Heart right ventricle (tissue), 16 donors: ENCODE results near the gene TMC3. TPM values are rescaled to one million over a fixed set of nuclear protein-coding genes. Genes with fewer than 3 reads are reported as not detected.

Source experiments
- ATAC-seq, 8 donors: fragments of 200-7000 bp; cut with Tn5 transposase; one replicate each; pipeline ENCODE4 v1.9.1; 2020; ENCODE audit warnings: mild to moderate bottlenecking in 8 of 8, moderate library complexity in 8 of 8, moderate number of reproducible peaks in 1 of 8
- DNase-seq, 2 donors: peaks; one replicate each; pipeline ENCODE4 v3.0.0-alpha.2; 2020
- H3K27ac ChIP-seq, 10 donors: fragments of 200-600 bp; sonication (generic) in 2 of 10; one replicate each; pipeline versions ENCODE4 v1.5.0 to v1.8.0; 2020 to 2022; ENCODE audit warnings: mild to moderate bottlenecking in 3 of 10
- H3K27me3 ChIP-seq, 7 donors: fragments of 200-600 bp; one replicate each; pipeline ENCODE4 v1.8.0; 2021 to 2022; ENCODE audit warnings: mild to moderate bottlenecking in 2 of 7
- H3K36me3 ChIP-seq, 9 donors: fragments of 200-600 bp; sonication (generic) in 1 of 9; one replicate each; pipeline versions ENCODE4 v1.5.0 to v1.8.0; 2020 to 2022; ENCODE audit warnings: mild to moderate bottlenecking in 2 of 9
- H3K4me1 ChIP-seq, 9 donors: fragments of 200-600 bp; sonication (generic) in 1 of 9; one replicate each; pipeline versions ENCODE4 v1.5.0 to v1.8.0; 2020 to 2022; ENCODE audit warnings: mild to moderate bottlenecking in 4 of 9
- H3K4me3 ChIP-seq, 10 donors: fragments of 200-600 bp; sonication (generic) in 2 of 10; one replicate each; pipeline versions ENCODE4 v1.5.0 to v1.8.0; 2020 to 2022; ENCODE audit warnings: mild to moderate bottlenecking in 7 of 10, moderate library complexity in 2 of 10
- H3K9me3 ChIP-seq, 11 donors: fragments of 200-600 bp in 10 of 11; sonication (generic) in 2 of 11; one replicate each; pipeline versions ENCODE4 v1.5.0 to v1.8.0; 2013 to 2022; ENCODE audit warnings: mild to moderate bottlenecking in 2 of 11, control low read depth in 1 of 11, moderate library complexity in 1 of 11
- CTCF ChIP-seq, 9 donors: fragments of 200-600 bp; sonication (generic) in 2 of 9; IDR thresholded peaks; one replicate each; pipeline versions ENCODE4 v1.5.0 to v1.8.0; 2021 to 2022; ENCODE audit warnings: antibody characterized with exemption in 9 of 9, mild to moderate bottlenecking in 5 of 9, moderate library complexity in 1 of 9
- WGBS, 2 donors: extraction: QIAGEN DNeasy Blood & Tissue Kit; methylation state at CpG; one replicate each; pipeline ENCODE4 v1.1.7; 2013; ENCODE audit warnings: inconsistent platforms in 1 of 2; 5-methylcytosine and 5-hydroxymethylcytosine counted together
- intact Hi-C, 10 donors: fragments of 100-400 bp; cut with DNase I; formaldehyde crosslinking; loops; one replicate each; pipeline versions ENCODE4 v1.11.1 to v1.14.2; 2022
- polyA plus RNA-seq, 2 donors: library from polyadenylated mRNA; stranded (reverse); fragments of 200-250 nt; gene quantifications; one replicate each; pipeline ENCODE4 v1.2.3, GENCODE V29; 2013
- total RNA-seq, 10 donors: library from RNA; stranded (reverse); fragmentation: NEBNext Ultra II Directional in 3 of 10; extraction: Animal tissue kit (Norgen Biotek cat#: 25700) in 3 of 10; gene quantifications; one replicate each; pipeline versions ENCODE4 v1.2.1 to v1.2.4, GENCODE V29; 2021 to 2023
- donor health status: Arrhythmogenic right ventricular cardiomyopathy.
- donor health status: ischemic (EF 13 %, LVEDD 7.1; RV severe dilation, severe dysfunction).
- donor health status: healthy with polysubstance abuse.
- donor health status: DM: no; HTN: yes; CAD: no.
- donor health status: DM: no; HTN: no; CAD: no.
- donor health status: ischemic (EF 25% LVEDD 6.9; RV normal size, moderate dysfunction).
- donor health status: ischemic (EF 25% LVEDD 5.7; RV mildly dilated, moderate dysfunction).
- donor health status: healthy.
- donor health status: DM: yes; HTN: yes; CAD: no.
- donor health status: Ischemic cardiomyopathy.
- donor health status: ischemic (EF 35%, LVEDD 5.7; RV mildly dilated, moderate dysfunction).
- donor health status: nonischemic (EF 11% LVEDD 7.7; RV severe dilation, severe dysfunction).
- donor health status: DM: yes; HTN: yes; CAD: no.
- donor health status: PGD.
- donor health status: ischemic (EF 29% LVEDD 5.4; RV normal size, mild dysfunction).
- donor health status: nonischemic (EF 23%, LVEDD 6.1; RV moderate dilation, normal function).

TMC3 gene
- total and polyA plus RNA-seq, 12 donors, result under 0.01 TPM; not detected in 11

DNA sequence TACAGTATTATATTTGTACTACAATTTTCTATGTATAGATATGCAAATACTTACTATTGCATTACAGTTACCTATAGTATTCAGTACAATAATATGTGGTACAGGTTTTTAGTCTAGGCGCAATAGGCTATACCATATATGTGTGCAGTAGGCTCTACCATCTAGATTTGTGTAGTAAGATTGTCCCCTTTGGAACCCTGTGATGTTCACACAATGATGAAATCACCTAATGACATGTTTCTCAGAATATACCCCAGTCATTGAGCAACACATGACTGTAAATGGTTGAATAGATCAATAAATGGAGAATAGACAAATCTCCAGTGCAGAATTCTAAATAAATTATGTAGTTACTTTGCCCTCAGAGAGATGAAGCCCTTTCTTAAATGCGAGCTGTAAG, 17.6 kb upstream of the TMC3 start:
- DNase-seq (no peak), ATAC-seq (no peak)
- Histone ChIP-seq H3K9me3 (peaks cover 0 to 4% (median 0%) of the 10 kb centered on the region in 11 donors), H3K36me3 (no peaks in the 10 kb centered on the region), H3K27me3 (no peaks in the 10 kb centered on the region), H3K27ac (no peak overlapping the region), H3K4me3 (no peak overlapping the region), H3K4me1 (no peaks in the 10 kb centered on the region)
- TF ChIP-seq CTCF (IDR thresholded peaks at IDR 0.05), result no peak
- intact Hi-C loops, result no loop called here
- WGBS, 2 donors, result 96 to 98% methylated on average over 2 of the region's 2 CpGs

GRCh38 chr15:81388436-81388770, 14.4 kb upstream of the TMC3 start:
- intact Hi-C loops, result loop anchor here in 2 of 10 donors (5.0 kb wide), 2 partner anchors 96 to 106 kb away; no protein-coding TSS in a partner anchor
- no peak for TF ChIP-seq CTCF (IDR thresholded peaks at IDR 0.05)
- Histone ChIP-seq H3K9me3 (peaks cover 0 to 8% (median 0%) of the 10 kb centered on the region in 11 donors), H3K27me3 (no peaks in the 10 kb centered on the region), H3K4me1 (no peaks in the 10 kb centered on the region), H3K27ac (no peak overlapping the region), H3K36me3 (no peaks in the 10 kb centered on the region), H3K4me3 (no peak overlapping the region)
- DNase-seq, result no peak
- 45 to 50% methylated on average over 1 of the region's 1 CpG for WGBS, 2 donors
- no peak for ATAC-seq

GRCh38 chr15:81387621-81388435, 13.8 kb upstream of the TMC3 start:
- no peak for ATAC-seq
- H3K27me3 ChIP-seq, result no peaks in the 10 kb centered on the region
- no peak overlapping the region for H3K4me3 ChIP-seq
- 84 to 88% methylated on average over 12 of the region's 12 CpGs for WGBS, 2 donors
- no peak overlapping the region for H3K27ac ChIP-seq
- no peaks in the 10 kb centered on the region for H3K4me1 ChIP-seq
- H3K36me3 ChIP-seq, result no peaks in the 10 kb centered on the region
- no peak for TF ChIP-seq CTCF (IDR thresholded peaks at IDR 0.05)
- DNase-seq, result no peak
- peaks cover 0 to 5% (median 0%) of the 10 kb centered on the region in 11 donors for H3K9me3 ChIP-seq
- intact Hi-C loops, result loop anchor here in 2 of 10 donors (5.0 kb wide), 2 partner anchors 96 to 106 kb away; no protein-coding TSS in a partner anchor

DNA sequence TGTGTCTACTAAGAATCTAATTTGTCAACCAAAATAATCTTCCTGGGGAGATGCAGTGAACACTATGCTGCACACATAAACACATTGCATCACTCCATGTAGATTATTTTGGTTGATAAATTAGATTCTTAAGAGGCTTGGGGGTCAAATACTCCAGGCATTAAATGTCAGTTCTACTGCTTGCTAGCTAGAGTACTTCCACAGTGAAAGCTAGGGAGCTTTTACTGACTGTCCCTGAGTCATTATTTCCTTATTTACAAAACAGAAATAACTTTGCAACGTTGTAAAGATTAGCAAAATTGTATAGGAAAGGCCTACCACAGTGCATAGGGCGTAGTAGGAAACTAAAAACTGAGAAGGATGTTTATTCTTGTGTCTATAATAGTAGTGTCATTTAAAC, 12.9 kb upstream of the TMC3 start:
- 65 to 67% methylated on average over 2 of the region's 2 CpGs for WGBS, 2 donors
- Histone ChIP-seq H3K9me3 (peaks cover 0 to 3% (median 0%) of the 10 kb centered on the region in 11 donors), H3K4me1 (no peaks in the 10 kb centered on the region), H3K27me3 (peaks cover 0 to 3% (median 0%) of the 10 kb centered on the region in 7 donors), H3K4me3 (no peak overlapping the region), H3K27ac (no peak overlapping the region), H3K36me3 (no peaks in the 10 kb centered on the region)
- no peak for ATAC-seq
- no peak for TF ChIP-seq CTCF (IDR thresholded peaks at IDR 0.05)
- no peak for DNase-seq
- intact Hi-C loops, result loop anchor here in 2 of 10 donors (5.0 kb wide), 2 partner anchors 95 to 105 kb away; no protein-coding TSS in a partner anchor
